Lung microvascular endothelial cell (primary cell): ENCODE data around the gene CNP. TPM values are rescaled to one million over a fixed set of nuclear protein-coding genes. Genes with fewer than 3 reads are reported as not detected.

Experiments used
- DNase-seq, 2 donors: peaks; one replicate each; pipeline versions ENCODE4 v3.0.0 to v3.0.0-alpha.2; 2010; ENCODE audit warnings: low read depth in 2 of 2
- total RNA-seq: library from RNA; depleted of rRNA; stranded (reverse); fragments of >200 nt; gene quantifications from 2 replicates; pipeline ENCODE4 v1.2.1, GENCODE V29; 2014

The CNP gene
- total RNA-seq, 1 donor from 2014 or later: 45.6 TPM

- peak; percentile 28 to 62 for DNase-seq
These were observed 6.2 kb downstream of the CNP start for GRCh38 chr17:41972571-41973407.

DNA sequence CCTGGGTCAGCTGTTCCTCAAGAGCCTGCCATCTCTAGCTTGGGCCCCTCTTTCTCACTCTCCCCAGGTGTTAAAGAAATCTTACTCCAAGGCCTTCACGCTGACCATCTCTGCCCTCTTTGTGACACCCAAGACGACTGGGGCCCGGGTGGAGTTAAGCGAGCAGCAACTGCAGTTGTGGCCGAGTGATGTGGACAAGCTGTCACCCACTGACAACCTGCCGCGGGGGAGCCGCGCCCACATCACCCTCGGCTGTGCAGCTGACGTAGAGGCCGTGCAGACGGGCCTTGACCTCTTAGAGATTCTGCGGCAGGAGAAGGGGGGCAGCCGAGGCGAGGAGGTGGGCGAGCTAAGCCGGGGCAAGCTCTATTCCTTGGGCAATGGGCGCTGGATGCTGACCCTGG lies 6.8 kb downstream of the CNP start:
- no peak for DNase-seq

DNA sequence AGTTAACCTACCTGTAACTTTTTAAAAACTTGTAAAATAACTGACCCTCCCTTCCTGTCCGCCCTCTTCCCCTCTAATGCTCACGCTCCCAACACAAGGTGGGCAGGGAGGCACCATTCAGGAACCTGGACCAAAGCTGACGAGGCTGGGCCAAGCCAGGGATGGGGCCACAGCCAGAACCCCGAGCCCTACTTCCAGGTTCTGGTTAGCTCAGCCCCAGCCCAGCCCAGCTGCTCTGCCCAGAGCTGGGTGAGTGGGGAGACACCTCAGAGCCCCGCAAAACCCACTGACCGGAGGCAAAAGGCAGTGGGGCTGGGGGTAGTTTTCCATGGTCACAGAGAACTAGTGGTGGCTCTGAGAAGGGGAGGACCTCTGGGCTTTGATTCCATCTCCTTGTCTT lies 7.4 kb downstream of the CNP start:
- DNase-seq: no peak

DNA sequence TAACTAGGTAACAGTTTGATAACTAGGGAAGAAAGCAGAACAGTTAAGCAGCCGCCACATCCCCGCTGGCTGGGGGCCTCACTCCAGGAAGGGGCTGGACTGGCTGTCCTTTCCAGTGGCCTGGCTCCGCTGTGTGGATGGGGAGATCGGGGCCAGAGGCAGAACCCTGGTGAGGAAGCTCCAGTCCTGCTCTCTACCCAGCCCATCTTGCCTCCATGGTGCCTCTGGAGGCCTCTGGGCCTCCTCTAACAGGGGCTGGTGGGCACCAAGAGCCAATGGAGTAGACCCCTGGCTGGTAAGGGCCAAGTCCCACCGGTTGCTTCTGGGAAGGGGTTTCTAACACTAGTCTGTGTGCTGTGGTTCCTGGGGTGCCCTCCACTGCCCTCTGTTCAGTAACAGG lies 8.1 kb downstream of the CNP start:
- DNase-seq: no peak

- DNase-seq: no peak
These were observed 8.8 kb downstream of the CNP start for GRCh38 chr17:41975099-41976083.

GRCh38 chr17:41976142-41976768 lies 9.7 kb downstream of the CNP start:
- no peak for DNase-seq

DNA sequence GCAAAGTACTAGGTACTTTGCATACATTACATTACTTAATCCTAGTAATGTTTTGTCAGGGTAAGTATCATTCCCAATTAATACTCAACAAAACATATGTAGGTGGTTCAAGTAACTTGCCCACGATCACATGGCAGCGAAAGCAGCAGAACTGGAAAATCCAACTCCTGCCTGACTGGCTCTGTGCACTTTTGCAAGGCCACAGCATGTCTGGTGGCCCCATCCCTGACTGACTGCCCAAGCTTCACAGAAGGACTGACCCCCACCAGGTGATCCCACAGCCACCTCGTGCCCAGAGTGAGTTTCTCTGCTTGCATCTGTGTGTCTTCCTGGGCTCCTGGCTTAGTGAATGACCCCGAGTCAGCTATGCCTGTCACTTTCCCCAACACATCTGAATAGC lies 11.4 kb downstream of the CNP start:
- no peak for DNase-seq

- peak in 1 of 2 donors; percentile 24 for DNase-seq
These were observed 15.6 kb downstream of the CNP start for GRCh38 chr17:41982026-41982760.

GRCh38 chr17:41984454-41984853 lies 17.9 kb downstream of the CNP start:
- DNase-seq: no peak

GRCh38 chr17:41985919-41986318 lies 19.3 kb downstream of the CNP start:
- no peak for DNase-seq

GRCh38 chr17:41986634-41987033 lies 20.0 kb downstream of the CNP start:
- no peak for DNase-seq

- DNase-seq: no peak
These were observed 21.0 kb downstream of the CNP start for GRCh38 chr17:41987642-41988041.

GRCh38 chr17:41988418-41988817 lies 21.8 kb downstream of the CNP start:
- DNase-seq: no peak

DNA sequence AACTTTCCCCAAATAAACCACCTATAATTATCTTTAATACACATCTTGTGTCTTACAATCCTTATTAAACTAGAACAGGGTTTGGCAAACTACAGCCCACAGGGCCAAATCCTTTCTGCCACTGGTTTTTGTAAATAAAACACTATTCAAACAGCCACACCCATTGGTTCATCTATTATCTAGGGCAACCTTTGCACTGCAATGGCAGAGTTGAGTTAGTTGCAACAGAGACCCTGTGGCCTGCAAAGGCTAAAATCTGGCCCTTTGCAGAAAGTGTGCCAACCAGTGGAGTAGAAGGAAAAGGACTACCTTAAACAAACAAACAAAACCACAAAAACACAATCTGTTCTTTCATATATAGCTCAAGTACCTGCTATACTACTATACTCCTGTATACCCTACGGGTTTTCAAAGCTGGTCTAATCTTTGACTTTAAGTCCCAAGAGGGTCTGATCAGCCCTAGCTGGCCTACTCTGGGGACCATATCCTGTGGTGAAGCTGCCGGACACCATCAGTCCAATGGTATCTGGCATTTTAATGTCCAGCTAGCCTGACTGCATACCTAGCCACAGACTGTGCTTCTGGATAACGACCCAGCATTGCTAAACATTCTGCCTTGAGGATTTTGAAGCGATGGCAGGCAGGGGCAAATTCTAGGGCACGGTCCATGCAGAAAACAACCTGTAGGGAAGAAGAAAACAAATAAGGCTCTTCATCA lies 23.3 kb downstream of the CNP start:
- DNase-seq: no peak

DNA sequence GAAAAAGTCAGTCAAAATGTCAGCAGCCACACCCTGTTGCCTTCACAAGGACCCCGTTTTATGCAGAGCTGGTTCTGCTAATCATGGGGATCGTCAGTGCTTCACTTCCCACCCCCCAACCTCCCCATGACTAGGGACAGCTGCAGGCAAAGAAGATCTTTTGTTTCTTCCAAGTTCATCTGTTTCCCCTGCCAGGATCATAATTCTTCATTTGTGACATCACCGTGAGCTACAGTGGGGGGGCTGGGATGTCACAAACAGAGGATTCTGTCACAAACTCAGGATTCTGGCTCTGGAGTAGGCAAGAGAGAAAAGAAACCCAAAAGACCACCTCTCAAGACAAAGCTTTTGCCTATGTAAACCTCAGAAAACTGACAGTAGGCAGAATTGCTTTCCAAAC lies 26.0 kb downstream of the CNP start:
- DNase-seq: no peak

GRCh38 chr17:41996855-41997164 lies 30.2 kb downstream of the CNP start:
- DNase-seq: no peak

DNA sequence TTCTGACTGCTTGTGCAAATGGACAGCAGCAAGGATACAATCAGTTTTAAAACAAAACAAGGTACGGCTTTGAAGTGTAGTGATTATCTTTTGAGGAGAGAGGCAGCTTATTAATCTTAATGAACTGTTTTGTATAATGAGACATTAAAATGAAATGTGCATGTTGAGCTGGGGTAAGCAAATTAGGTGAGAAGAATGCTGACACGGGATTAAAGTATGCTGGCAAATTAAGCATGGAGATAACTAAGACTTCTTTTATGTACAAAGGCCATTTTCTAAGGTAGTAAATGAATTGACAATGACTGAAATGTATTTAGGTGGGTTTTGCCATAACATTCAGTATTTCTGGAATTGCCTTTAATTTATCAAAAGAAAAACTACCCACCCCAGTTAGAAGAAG lies 31.9 kb downstream of the CNP start:
- DNase-seq: no peak

DNA sequence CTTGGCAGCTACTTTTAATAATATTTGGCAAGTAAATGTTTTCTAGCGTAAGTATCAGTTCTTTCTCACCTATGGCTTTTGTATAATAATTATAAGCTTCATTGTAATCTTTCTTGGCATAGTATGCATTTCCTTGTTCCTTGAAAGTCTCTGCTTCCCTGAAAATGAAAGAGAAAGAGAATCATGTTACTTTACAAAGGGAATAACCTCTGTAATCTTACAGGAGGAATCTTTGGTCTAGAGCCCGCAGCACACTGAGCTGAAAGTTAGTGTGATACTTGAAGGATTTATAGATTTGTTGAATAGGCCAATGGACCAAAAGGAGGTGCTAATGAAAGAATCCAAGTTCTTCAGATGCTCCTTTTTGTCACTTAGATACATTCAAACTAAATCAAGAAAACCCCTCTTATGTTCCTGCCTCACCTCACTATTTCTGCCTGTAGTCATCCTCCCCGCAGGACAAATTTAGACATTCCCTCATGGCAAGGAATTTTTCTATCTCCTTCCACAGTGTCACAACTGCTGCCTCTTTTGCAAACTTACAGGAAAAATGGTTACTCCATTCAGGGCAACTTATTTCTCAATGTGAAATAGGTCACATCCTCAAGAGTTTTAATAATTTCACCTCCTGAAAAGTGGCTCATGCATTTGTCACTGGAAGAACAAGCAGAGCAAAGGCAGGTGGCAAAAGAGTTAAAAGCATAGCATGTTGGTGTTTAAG lies 34.0 kb downstream of the CNP start:
- peak in 1 of 2 donors; percentile 26 for DNase-seq

- DNase-seq: no peak
These were observed 35.1 kb downstream of the CNP start for GRCh38 chr17:42001729-42002128.

- DNase-seq: peak in 1 of 2 donors; percentile 75
These were observed 35.7 kb downstream of the CNP start for GRCh38 chr17:42002175-42002791.
